ENCODE data around the gene PRPS2. TPM values are rescaled to one million over a fixed set of nuclear protein-coding genes. Genes with fewer than 3 reads are reported as not detected.

The PRPS2 gene
- 10 to 100 TPM; 71.4 to 74.1 TPM for total RNA-seq

DNA sequence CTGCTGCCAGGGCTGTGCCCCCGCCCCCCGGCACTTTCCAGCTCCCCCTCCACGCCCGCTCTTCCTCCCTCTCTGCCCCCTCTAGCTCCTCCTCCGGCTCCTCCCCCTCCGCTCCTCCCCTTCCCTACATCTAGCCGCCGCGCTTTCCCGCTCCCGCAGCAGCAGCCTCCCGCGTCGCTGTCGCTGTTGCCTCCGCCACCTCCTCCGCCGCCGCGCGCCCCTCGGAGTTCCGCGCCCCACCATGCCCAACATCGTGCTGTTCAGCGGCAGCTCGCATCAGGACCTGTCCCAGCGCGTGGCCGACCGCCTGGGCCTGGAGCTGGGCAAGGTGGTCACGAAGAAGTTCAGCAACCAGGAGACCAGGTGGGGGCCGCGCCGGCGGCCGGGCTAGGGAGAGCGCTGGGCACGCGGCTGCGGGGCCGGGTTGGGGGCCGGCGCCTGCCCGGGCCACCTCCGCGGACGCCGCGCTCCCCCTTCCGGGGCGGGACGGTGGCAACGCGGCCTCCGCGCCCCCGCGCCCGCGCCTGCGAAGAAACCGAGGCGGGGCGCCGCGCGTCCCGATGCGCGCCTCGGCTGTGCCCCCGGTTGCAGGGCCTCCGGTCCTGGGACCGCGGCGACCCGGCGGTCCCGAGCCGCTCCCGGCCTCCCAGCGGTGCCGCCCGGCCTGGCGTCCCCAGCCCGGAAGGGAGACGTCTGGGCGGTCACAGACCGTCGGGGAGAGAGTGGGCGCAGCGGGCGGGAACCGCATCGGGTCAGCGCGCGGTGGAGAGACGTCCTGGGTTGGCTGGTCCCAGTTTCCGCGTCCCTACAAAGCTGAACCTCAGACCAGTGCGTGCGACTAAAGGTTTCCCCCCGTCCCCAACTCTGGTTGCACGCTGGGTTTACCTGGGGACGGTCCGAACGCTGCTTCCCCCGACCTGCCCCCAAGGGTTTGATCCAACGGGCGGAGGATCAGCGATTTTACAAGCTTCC lies at the start of gene PRPS2:
Gene PRPS2, plus strand, starts transcription at position 156 of the 972 bp plus-strand sequence. Its CDS starts 86 bp downstream, at position 242.
- Mint-ChIP-seq H3K9me3 (no peaks in the 10 kb centered on the region), H3K36me3 (ENCODE audit: insufficient read depth in 2 of 2) (peaks cover 2 to 12% of the 10 kb centered on the region in 2 donors), H3K27ac (peak within 1 kb of the TSS; percentile 77), H3K4me1 (ENCODE audit: low read depth) (peaks cover 15% of the 10 kb centered on the region), H3K4me3 (peak within 1 kb of the TSS; percentile 84 to 92), H3K27me3 (ENCODE audit: low read depth) (peaks cover 8% of the 10 kb centered on the region)
- ATAC-seq (replicated peaks in 1 of 2): peak; percentile 90 to 92
- peak; percentile 75 to 81 for DNase-seq

DNA sequence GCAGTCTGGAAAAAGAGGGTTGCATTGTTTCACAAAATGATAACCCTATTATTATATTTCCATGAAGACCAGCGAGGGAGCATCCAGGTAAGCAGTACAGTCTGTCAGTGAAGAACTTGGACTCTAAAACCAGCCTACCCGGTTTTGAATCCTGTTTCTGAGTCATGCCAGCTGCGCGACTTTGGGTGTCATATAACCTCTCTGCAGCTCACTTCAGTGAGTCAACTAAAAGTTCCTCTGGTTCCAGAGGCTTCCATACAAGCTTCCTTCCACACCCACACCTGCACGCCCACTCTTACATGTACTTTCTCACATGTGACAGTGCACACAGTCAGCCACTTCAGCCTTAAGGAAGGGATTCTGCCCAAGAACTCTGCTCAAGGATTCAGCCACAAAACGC lies 49.8 kb upstream of the PRPS2 start:
- peaks cover 14% of the 10 kb centered on the region for H3K27me3 Mint-ChIP-seq (ENCODE audit: low read depth)
- no peak overlapping the region for H3K4me3 Mint-ChIP-seq

DNA sequence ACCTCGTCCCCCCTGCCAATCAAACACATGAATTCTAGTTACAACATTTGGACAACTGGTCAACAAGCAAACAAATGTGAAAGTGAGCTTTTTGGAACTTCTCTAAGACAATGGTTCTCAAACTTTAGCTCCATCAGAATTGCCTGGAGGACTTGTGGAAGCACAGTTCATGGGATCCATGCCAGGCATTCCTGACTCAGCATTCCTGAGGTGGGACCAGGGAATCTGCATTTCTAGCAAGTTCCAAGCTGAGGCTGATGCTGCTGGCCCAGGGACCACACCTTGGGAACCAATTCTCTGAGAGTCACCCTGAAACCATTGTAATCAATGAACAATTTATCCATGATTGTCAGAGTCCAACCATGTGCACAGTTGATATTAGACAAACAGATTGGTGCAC lies 43.8 kb upstream of the PRPS2 start:
- peaks cover 14% of the 10 kb centered on the region for H3K27me3 Mint-ChIP-seq (ENCODE audit: low read depth)
- no peak for ATAC-seq (replicated peaks in 1 of 2)
- H3K27ac Mint-ChIP-seq: no peak overlapping the region
- no peaks in the 10 kb centered on the region for H3K4me1 Mint-ChIP-seq (ENCODE audit: low read depth)
- H3K9me3 Mint-ChIP-seq: no peaks in the 10 kb centered on the region
- no peaks in the 10 kb centered on the region for H3K36me3 Mint-ChIP-seq (ENCODE audit: insufficient read depth in 2 of 2)
- DNase-seq: no peak
- H3K4me3 Mint-ChIP-seq: no peak overlapping the region

More for the DNA sequence above, 49.8 kb upstream of the PRPS2 start:
- no peak for ATAC-seq (replicated peaks in 1 of 2)
- H3K27ac Mint-ChIP-seq: no peak overlapping the region
- H3K36me3 Mint-ChIP-seq (ENCODE audit: insufficient read depth in 2 of 2): no peaks in the 10 kb centered on the region
- DNase-seq: no peak
- H3K4me1 Mint-ChIP-seq (ENCODE audit: low read depth): no peaks in the 10 kb centered on the region
- no peaks in the 10 kb centered on the region for H3K9me3 Mint-ChIP-seq

DNA sequence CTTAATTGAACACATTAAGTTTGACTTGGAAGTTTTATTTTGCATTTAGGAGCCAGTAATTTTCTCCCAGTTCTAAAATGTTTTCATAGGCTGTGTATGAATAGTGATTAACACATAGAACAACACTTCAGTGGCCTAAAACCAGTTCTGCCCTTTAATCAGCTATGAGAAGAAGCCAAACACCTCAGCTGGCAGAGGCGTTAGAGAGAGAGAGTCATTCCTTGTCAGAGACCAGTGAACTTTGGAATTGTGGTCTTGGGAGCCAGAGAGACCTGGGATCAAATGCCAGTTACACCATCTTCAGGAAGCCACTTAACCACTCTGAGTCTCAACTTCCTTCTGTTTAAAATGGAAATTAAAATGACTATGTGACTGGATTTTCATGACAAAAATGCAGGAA lies 39.3 kb upstream of the PRPS2 start:
- DNase-seq: no peak
- Mint-ChIP-seq H3K36me3 (ENCODE audit: insufficient read depth in 2 of 2) (no peaks in the 10 kb centered on the region), H3K9me3 (peaks cover 0 to 1% of the 10 kb centered on the region in 2 donors), H3K27me3 (ENCODE audit: low read depth) (peaks cover 7% of the 10 kb centered on the region), H3K4me1 (ENCODE audit: low read depth) (no peaks in the 10 kb centered on the region), H3K4me3 (no peak overlapping the region), H3K27ac (no peak overlapping the region)
- no peak for ATAC-seq (replicated peaks in 1 of 2)

DNA sequence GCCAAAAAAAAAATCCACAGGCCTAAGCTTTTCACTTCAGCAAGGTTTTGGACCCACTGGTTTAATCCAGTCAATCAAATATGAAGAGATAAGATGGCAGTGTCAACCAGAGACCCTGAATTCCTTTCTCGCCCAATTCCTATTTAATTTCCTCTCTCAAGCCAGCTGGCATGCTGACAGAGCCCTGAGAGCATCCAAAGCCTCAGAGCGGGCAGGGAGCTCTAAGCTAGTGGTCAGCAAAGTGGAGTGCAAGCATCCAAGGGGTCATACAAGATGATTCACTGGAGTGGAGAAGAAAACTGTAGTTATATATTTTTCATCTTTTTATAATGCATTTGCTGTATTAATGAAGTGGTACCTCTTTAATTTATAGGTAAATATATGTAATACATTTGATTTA lies 37.8 kb upstream of the PRPS2 start:
- peaks cover 0 to 3% of the 10 kb centered on the region in 2 donors for H3K9me3 Mint-ChIP-seq
- H3K4me1 Mint-ChIP-seq (ENCODE audit: low read depth): no peaks in the 10 kb centered on the region

DNA sequence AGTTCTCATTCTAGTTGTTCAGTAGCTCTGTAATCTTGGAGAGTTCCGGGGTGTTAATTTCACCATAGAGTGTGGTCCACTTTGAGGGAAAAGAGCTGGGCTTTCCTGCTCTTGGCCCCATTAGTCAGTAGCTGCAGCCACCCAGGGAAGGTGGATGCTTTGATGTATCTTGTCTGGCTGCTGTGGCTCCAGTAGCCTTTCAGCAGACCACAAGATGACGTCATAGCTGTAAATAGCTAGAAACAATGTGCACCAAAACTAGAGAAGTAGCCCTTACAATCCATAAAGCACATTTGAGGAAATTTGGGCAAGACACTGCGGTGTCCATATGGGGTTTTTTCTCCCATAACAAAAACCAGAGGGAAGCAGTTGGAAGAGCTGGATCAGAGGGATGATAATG lies 32.9 kb upstream of the PRPS2 start:
- DNase-seq (no peak), ATAC-seq (replicated peaks in 1 of 2) (no peak)
- Mint-ChIP-seq H3K27me3 (ENCODE audit: low read depth) (peaks cover 29% of the 10 kb centered on the region), H3K27ac (no peak overlapping the region), H3K36me3 (ENCODE audit: insufficient read depth in 2 of 2) (no peaks in the 10 kb centered on the region), H3K4me1 (ENCODE audit: low read depth) (no peaks in the 10 kb centered on the region), H3K4me3 (no peak overlapping the region), H3K9me3 (peaks cover 0 to 6% of the 10 kb centered on the region in 2 donors)

More for the DNA sequence above, 37.8 kb upstream of the PRPS2 start:
- Mint-ChIP-seq H3K4me3 (no peak overlapping the region), H3K27ac (no peak overlapping the region), H3K36me3 (ENCODE audit: insufficient read depth in 2 of 2) (no peaks in the 10 kb centered on the region), H3K27me3 (ENCODE audit: low read depth) (peaks cover 21% of the 10 kb centered on the region)
- DNase-seq: no peak
- no peak for ATAC-seq (replicated peaks in 1 of 2)

DNA sequence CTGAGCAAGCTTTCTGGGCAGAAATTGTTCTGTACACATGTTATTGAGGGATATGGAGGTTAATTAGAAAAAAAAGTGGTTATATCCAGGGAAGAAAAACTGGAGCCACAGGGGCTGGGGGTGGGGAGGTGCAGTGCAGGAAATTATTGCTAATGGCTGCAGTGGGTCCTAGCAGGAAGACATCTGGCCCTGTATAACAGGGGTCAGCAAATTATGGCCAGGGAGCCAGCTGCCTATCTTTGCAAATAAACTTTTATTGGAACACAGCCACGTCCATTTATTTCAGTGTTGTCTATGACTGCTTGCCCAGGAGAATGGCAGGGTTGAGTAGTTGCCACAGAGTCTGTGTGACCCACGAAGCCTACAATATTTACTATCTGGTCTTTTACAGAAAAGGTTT lies 23.4 kb upstream of the PRPS2 start:
- no peak for ATAC-seq (replicated peaks in 1 of 2)
- H3K4me3 Mint-ChIP-seq: no peak overlapping the region
- H3K27ac Mint-ChIP-seq: no peak overlapping the region

DNA sequence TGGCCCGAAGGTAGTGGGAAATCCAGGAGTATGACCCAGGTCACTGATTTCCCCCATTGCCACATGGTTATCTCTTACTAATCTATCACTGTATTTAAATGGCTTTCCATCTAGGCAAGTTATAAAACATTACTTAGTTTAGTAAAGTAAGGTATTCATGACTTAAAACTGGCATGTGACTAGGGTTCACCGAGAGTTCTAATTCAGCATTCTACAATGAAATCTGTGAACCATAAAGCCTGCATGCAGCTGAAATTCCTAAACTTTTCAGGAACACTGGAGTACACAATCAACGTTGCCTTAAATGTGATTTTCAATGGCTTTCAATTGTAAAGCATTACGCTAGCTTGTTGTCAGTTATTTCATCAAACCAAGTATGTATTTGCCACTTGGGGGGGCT lies 22.7 kb upstream of the PRPS2 start:
- peaks cover 0 to 1% of the 10 kb centered on the region in 2 donors for H3K9me3 Mint-ChIP-seq
- H3K36me3 Mint-ChIP-seq (ENCODE audit: insufficient read depth in 2 of 2): no peaks in the 10 kb centered on the region
- no peak overlapping the region for H3K4me3 Mint-ChIP-seq
- no peak for DNase-seq
- H3K27ac Mint-ChIP-seq: no peak overlapping the region
- no peak for ATAC-seq (replicated peaks in 1 of 2)
- H3K4me1 Mint-ChIP-seq (ENCODE audit: low read depth): peaks cover 5% of the 10 kb centered on the region
- H3K27me3 Mint-ChIP-seq (ENCODE audit: low read depth): peaks cover 51% of the 10 kb centered on the region

More for the DNA sequence above, 23.4 kb upstream of the PRPS2 start:
- H3K36me3 Mint-ChIP-seq (ENCODE audit: insufficient read depth in 2 of 2): no peaks in the 10 kb centered on the region
- peaks cover 5% of the 10 kb centered on the region for H3K4me1 Mint-ChIP-seq (ENCODE audit: low read depth)
- DNase-seq: no peak
- peaks cover 0 to 1% of the 10 kb centered on the region in 2 donors for H3K9me3 Mint-ChIP-seq
- H3K27me3 Mint-ChIP-seq (ENCODE audit: low read depth): peaks cover 46% of the 10 kb centered on the region

DNA sequence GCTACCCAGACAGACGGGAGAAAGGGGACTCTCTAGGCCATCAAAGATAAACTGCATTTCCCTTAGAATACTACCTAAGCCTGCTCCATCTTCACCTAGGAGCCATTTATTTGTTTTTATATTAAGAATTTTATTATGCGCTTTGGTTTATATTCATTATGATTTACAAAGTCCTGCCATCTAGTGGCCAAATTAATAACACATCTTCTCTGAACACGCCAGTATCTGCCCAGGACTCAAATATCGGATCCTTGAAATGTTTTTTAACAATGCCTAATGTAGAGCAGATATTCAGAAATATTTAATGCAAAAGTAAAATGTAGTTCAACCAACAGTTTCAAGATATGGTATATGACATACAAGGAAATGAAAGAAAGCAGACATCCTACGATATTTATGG lies 20.8 kb upstream of the PRPS2 start:
- Mint-ChIP-seq H3K4me1 (ENCODE audit: low read depth) (peaks cover 5% of the 10 kb centered on the region), H3K27me3 (ENCODE audit: low read depth) (peaks cover 42% of the 10 kb centered on the region)
- DNase-seq: no peak

DNA sequence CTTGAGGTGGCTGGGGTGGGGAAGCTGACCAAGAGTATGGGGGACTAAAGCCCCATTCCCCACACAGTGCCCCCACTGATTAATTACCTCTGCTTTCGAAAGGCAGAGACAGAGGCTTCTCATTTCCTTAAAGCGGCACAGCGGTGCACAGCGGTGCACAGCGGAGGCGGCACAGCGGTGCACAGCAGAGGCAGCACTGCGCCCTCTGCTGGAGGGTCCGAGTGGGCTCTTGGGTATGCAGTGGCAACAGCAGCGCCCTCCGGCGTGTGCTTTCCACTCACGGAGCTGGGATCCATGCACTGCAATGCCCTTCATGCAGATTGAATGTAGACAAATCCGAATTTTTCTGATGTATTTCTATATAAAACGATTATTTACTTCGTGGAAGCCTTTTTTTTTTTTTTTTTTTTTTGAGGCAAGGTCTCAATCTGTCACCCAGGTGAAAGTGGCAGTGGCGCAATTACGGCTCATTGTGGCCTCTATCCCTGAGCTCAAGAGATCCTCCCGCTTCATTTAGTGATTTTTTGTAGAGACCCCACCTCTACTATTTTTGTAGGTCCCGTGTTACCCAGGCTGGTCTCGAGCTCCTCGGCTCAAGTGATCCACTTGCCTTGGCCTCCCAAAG lies 19.7 kb upstream of the PRPS2 start:
- no peak overlapping the region for H3K27ac Mint-ChIP-seq
- H3K4me1 Mint-ChIP-seq (ENCODE audit: low read depth): peaks cover 5% of the 10 kb centered on the region
- H3K9me3 Mint-ChIP-seq: no peaks in the 10 kb centered on the region
- peaks cover 47% of the 10 kb centered on the region for H3K27me3 Mint-ChIP-seq (ENCODE audit: low read depth)
- peak; percentile 100 for ATAC-seq (replicated peaks in 1 of 2)
- no peaks in the 10 kb centered on the region for H3K36me3 Mint-ChIP-seq (ENCODE audit: insufficient read depth in 2 of 2)
- DNase-seq: peak; percentile 70 to 75
- peak overlapping the region; percentile 14 to 58 for H3K4me3 Mint-ChIP-seq

More for the DNA sequence above, 20.8 kb upstream of the PRPS2 start:
- no peak for ATAC-seq (replicated peaks in 1 of 2)
- H3K9me3 Mint-ChIP-seq: peaks cover 0 to 1% of the 10 kb centered on the region in 2 donors
- H3K4me3 Mint-ChIP-seq: peak overlapping the region in 1 of 2 donors; percentile 26
- H3K27ac Mint-ChIP-seq: no peak overlapping the region
- H3K36me3 Mint-ChIP-seq (ENCODE audit: insufficient read depth in 2 of 2): no peaks in the 10 kb centered on the region

DNA sequence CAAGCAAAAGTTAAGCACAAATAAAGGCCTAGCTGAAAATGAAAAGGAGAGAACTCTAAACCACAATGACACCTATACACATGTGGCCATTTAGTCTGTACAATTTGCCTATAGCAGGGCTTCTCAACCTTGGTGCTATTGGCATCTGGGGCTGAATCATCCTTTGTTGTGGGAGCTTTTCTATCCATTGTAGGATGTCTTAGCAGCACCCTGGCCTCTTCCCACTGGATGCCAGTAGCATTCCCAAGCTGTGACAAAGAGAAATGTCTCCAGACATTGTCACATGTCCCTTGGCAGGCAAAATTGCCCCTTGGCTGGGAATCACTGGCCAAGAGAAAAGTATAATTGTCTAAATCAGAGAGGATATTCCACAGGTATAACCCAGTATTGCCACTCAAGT lies 13.5 kb upstream of the PRPS2 start:
- no peak overlapping the region for H3K4me3 Mint-ChIP-seq
- H3K36me3 Mint-ChIP-seq (ENCODE audit: insufficient read depth in 2 of 2): no peaks in the 10 kb centered on the region
- no peak for DNase-seq
- H3K9me3 Mint-ChIP-seq: no peaks in the 10 kb centered on the region
- H3K27ac Mint-ChIP-seq: no peak overlapping the region
- peaks cover 32% of the 10 kb centered on the region for H3K27me3 Mint-ChIP-seq (ENCODE audit: low read depth)
- ATAC-seq (replicated peaks in 1 of 2): no peak
- no peaks in the 10 kb centered on the region for H3K4me1 Mint-ChIP-seq (ENCODE audit: low read depth)

DNA sequence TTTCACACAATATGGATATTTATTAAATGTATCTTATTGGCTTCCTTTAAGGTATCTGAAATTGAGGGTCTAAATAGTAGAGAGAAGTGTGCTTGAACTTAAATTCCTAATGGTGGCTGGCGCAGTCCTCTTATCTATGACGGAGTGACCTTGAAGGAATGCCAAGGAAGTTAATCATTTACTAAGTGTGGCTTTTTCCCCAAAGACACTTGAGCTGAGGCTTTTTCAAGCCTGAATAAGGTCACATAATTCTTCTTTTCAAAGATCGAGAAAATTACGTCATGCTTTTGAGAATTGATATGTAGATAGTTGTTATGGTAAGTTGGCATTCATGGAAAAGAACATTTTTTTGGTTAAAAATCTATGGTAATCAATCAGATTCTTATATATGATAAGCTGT lies 11.7 kb upstream of the PRPS2 start:
- Mint-ChIP-seq H3K4me1 (ENCODE audit: low read depth) (no peaks in the 10 kb centered on the region), H3K27ac (no peak overlapping the region), H3K36me3 (ENCODE audit: insufficient read depth in 2 of 2) (no peaks in the 10 kb centered on the region), H3K27me3 (ENCODE audit: low read depth) (peaks cover 17% of the 10 kb centered on the region), H3K4me3 (no peak overlapping the region), H3K9me3 (no peaks in the 10 kb centered on the region)
- DNase-seq: no peak
- ATAC-seq (replicated peaks in 1 of 2): no peak

DNA sequence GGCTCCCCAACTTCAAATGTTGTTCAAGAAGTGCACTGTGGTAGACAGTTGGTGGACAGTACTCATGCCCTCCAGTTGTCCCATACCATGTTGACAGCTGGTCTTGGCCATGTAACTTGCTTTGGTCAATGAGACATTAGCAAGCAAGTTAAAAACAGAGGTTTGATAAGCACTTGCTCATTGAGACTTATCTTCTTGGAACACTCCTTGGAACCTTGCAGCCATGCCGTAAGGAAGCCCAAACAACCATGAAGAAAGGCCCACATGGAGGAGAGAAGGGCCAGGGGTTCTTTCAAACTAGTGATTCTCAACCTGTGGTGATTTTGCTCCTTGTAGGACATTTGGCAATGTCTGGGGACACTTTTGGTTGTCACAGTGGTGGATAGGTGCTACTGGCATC lies 2.6 kb upstream of the PRPS2 start:
- H3K4me1 Mint-ChIP-seq (ENCODE audit: low read depth): peaks cover 15% of the 10 kb centered on the region
- no peaks in the 10 kb centered on the region for H3K9me3 Mint-ChIP-seq
- H3K36me3 Mint-ChIP-seq (ENCODE audit: insufficient read depth in 2 of 2): peaks cover 2 to 7% of the 10 kb centered on the region in 2 donors
- H3K27me3 Mint-ChIP-seq (ENCODE audit: low read depth): peaks cover 18% of the 10 kb centered on the region
- no peak overlapping the region for H3K27ac Mint-ChIP-seq
- H3K4me3 Mint-ChIP-seq: no peak overlapping the region
- ATAC-seq (replicated peaks in 1 of 2): no peak
- no peak for DNase-seq
